GM21360 (cell line): ENCODE data around the gene POTEJ.
"Not testable (repeated sequence)": the region's sequence is repeated elsewhere in the genome, so short reads cannot be mapped to it uniquely, and the experiment has no call there.

Source experiments
- ATAC-seq: cut with Tn5 transposase; IDR thresholded peaks from one replicate; pipeline ENCODE4 v1.9.1; 2021; ENCODE audit warnings: mild to moderate bottlenecking, moderate library complexity; ENCODE audit not compliant: unreplicated experiment

Gene POTEJ

DNA sequence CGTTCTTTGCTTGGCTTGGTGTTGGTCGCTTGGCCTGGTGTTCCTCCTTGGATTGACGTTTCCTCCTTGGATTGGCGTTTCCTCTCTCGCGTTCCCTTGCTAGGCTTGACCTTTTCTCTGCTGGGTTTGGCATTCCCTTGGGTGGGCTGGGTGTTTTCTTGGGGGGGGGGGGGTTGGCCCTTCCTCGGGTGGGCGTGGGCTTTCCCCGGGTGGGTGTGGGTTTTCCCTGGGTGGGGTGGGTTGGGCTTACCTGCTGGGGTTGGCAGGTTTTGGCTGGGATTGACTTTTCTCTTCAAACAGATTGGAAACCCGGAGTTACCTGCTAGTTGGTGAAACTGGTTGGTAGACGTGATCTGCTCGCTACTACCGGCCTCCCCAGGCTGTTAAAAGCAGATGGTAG lies at the start of gene POTEJ:
TSS of gene POTEJ (plus strand) at position 301 of the 400 bp plus-strand sequence. CDS start at position 394, 93 bp downstream.
- not testable (repeated sequence) for ATAC-seq

- not testable (repeated sequence) for ATAC-seq
Measured at GRCh38 chr2:130566165-130566564, 45.1 kb upstream of the POTEJ start.

DNA sequence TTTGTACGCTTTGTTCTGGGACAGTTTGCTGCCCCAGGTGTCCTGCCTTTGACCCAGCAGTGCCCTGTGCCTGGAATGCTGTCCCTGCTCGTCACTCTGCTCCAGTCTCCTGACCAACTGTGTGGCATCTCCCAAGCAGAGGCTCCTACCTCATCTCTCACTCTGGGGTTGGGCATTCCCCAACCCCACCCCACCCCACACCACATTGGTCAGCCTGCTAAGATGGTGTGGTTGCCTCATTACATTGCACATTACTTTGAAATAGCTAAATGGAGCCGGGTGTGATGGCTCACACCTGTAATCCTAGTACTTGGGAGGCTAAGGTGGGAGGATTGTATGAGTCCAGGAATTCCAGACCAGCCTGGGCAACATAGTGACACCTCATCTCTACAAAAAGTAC lies 39.3 kb upstream of the POTEJ start:
- not testable (repeated sequence) for ATAC-seq

GRCh38 chr2:130574230-130574629 lies 37.0 kb upstream of the POTEJ start:
- not testable (repeated sequence) for ATAC-seq

DNA sequence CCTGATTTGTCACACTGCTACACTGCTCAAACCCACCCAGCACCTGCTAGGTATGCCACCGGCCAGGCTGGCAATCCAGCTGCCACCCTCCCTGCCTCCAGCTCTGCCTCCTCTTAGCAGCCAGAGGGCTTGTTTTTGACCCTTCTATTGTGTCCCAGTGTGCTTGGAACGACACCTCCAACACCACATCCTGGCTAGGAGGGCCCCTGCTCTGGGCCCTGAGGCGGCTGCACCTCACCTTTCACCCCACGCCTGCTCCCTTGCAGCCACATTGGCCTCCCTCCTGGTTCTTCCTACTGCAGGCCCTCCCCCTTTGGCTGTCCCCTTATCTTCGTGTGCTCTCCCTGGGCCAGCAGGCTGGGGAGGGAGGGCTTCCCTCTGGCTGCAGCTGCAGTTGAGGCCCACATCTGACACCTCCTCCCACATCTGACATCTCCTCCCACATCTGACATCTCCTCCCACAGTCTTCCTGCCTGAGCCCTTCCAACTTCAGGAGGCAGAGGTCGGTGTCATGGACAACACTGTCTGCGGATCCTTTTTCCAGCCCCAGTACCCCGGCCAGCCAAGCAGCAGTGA lies 34.9 kb upstream of the POTEJ start:
- ATAC-seq = not testable (repeated sequence)

GRCh38 chr2:130577559-130577958 lies 33.7 kb upstream of the POTEJ start:
- ATAC-seq = not testable (repeated sequence)

- not testable (repeated sequence) for ATAC-seq
Measured at GRCh38 chr2:130579121-130579520, 32.1 kb upstream of the POTEJ start.

- ATAC-seq = not testable (repeated sequence)
Measured at GRCh38 chr2:130581491-130581890, 29.7 kb upstream of the POTEJ start.

DNA sequence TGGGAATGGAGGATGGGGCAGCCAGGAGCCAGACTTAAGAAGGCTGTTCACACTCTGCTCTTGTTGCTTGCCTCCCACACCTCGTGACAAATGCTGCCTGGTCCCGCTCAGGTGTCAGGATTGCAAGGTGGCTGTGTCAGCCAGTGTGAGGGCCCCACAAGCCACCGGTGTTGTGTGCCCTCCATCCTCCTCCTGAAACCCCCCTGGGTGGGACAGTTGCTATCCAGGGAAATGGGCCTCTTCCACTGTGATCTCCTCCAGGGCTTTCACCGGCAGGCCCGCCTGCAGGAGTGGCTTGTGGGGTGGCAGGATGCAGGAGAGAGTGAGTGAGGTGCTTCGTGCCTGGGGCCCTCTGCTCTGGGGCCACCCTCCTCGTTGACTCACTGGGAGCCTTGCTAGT lies 28.3 kb upstream of the POTEJ start:
- ATAC-seq = not testable (repeated sequence)

DNA sequence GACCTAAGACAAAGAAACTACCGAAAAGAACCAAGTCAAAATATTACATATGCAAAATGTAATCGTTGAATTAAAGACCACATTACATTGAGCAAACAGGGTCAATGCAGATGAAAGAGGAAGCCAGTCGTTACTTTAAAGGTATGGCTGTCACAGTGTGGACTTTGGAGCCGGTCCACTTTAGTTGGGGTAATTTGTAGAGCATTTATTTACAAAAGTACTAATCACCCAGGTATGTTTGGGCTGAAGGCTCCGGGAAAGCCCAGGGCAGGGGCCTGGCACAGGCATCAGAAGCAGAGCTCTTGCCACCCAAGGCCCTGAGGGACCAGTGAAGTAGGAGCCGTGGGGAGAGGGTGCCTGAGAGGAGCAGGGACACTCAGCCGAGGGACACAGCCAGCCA lies 27.7 kb upstream of the POTEJ start:
- not testable (repeated sequence) for ATAC-seq

DNA sequence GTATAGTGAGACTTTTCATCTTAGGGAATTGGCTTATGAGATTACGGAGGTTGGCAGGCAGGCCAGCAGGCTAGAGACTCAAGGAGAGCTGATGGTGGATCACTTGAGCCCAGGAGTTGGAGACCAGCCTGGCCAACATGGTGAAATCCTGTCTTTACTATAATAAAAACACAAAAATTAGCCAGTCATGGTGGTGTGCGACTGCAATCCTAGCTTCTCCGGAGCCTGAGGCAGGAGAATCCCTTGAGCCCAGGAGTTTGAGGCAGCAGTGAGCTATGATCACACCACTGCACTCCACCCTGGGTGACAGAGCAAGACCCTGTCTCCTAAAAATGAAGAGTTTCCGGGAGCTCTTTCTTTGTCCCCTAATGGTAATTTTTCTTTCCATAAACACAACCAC lies 26.5 kb upstream of the POTEJ start:
- not testable (repeated sequence) for ATAC-seq

DNA sequence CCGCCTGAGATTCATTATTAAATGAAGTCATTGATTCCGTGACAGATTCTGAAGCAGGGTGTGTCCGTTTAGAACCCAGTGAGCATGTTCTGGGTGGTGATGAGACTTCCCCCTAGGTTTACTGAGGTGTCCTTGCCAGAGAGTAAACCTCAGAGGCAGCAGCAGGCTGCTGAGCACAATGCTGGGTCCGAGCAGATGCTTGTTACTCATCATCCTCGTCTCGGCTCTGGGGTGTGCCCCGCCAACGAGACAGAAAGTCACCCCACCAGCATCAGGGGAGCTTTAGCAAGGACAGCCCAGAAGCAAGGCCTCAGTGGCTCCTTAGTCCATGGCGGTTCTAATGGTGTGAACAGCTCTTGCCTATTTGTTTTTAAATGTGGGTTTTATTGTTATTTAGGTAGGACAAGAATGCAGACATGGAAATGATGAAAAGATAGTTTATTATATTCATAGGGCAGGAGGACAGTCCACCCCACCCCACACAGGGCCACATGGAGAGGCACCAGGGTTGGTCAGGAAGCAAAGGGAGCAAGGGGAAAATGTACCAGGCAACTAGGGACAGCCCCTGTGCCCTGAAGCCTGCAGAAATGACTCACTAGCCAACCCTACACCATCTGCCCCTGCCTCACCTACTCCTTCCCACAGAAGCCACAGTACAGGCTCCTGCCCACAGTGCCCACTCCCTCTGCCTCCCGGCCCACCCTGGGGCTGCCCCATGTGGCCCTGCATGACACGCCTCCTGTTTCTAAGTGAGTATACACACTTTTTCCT lies 22.4 kb upstream of the POTEJ start:
- peak; percentile 79 for ATAC-seq

GRCh38 chr2:130590170-130590841 lies 20.9 kb upstream of the POTEJ start:
- not testable (repeated sequence) for ATAC-seq

DNA sequence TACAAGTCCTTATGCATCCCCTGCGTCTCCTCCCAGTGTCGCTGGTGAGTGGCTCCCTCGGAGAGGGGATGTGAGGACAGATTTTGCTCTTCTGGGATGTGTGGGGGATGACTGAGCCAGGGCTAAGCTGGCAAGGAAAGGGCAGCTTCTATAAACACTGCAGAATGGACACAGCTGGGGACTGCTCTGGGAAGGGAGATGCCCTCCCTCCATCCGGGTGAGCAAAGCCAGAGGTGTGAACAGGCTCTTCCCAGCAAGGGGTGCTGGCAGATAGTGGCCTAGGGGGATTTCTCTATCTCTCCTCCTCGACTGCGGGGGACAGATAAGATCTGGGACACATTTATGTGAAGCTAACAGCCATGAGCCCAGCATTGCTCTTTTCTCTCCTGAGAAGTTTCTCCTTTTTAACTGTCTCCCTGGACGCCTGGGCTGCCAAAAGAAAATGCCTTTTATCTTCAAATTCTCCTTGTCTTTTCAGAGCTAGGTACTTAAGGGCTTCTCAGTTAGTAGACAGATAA lies 20.3 kb upstream of the POTEJ start:
- ATAC-seq = not testable (repeated sequence)

- ATAC-seq = not testable (repeated sequence)
Measured at GRCh38 chr2:130592791-130593414, 18.3 kb upstream of the POTEJ start.

DNA sequence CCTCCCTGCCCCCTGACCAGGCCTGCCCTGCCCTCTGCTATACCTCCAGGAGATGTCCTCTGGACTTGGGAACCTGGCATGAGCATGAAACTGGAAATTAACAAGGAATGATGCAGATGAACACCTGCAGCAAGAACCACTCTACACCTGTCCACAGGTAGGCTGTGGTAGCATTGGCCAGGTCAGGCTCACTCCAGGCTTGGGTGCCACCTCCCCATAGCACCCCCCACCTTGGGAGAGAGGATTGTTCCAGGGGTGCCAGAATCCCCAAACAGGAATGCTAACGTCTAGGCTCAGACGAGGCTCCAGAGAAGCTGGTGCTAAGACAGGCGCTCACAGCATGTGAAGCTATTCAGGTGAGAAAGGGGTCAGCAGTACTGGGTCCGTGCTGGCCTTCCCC lies 17.2 kb upstream of the POTEJ start:
- not testable (repeated sequence) for ATAC-seq

GRCh38 chr2:130596757-130597156 lies 14.5 kb upstream of the POTEJ start:
- ATAC-seq = not testable (repeated sequence)

DNA sequence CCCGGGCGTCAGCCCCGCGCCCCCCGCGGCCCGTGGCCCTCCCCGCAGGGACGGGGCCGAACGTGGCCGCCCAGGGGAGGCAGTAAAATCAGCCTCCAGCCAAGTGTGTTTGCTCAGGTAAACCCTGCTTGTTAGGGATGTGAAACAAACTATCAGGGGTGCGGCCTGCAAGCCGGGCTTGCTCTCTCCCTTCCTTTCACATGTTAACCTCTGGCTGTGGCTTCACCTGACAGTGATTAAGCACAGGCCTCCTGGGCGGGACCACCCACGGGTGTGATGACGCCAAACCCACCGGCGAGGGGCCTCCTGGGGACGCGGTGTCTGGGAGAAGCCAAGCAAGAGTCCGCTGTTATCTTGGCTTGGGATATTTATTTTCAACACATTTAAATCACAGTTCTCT lies 13.2 kb upstream of the POTEJ start:
- not testable (repeated sequence) for ATAC-seq

DNA sequence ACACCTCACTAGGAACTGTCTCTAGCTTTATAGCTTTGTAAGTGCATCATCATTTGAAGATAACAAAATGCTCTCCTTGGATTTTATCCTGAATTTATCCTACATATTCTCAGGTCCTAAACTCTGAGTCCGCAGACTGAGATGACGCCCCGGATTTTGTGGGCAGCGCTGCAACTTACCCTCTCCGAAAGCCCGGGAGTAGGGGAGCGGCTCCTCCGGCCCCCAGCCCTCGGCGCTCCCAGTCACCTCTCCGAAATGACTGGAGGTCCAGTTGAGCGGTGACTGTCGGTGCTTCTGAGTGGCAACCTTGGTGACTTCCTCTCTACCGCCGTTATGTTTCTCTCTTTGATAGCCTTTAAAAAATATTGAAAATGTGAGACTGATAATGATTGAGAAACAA lies 12.8 kb upstream of the POTEJ start:
- ATAC-seq = not testable (repeated sequence)

- not testable (repeated sequence) for ATAC-seq
Measured at GRCh38 chr2:130599393-130599792, 11.8 kb upstream of the POTEJ start, which contains the start of gene CFC1. CFC1 (minus strand) TSS chr2:130599575; CDS start chr2:130599287, 288 bp downstream.

DNA sequence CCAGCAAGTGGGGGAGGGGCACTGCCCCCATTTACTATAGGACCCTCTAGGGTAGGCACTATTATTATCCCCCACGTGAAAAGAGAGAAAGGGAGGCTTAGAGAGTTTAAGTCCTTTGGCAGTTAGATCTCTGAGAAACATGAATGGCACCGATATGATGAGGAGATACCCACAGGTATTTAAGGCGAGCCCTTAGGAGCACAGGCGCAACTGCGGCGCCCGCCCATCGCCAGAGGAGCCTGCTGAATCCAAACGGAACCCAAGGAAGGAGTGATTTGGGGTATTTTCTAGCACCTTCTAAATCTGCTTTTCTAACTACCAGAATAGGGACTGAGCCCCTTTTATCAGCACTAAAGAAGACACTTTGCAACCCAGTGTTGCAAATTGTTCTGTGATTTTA lies 11.3 kb upstream of the POTEJ start:
- ATAC-seq = not testable (repeated sequence)
